HG03139 (cell line): ENCODE results near the gene GCNT4.

ENCODE experiments used
- ATAC-seq: cut with Tn5 transposase; IDR thresholded peaks from one replicate; pipeline ENCODE4 v1.9.1; 2021; ENCODE audit not compliant: unreplicated experiment

Gene GCNT4

DNA sequence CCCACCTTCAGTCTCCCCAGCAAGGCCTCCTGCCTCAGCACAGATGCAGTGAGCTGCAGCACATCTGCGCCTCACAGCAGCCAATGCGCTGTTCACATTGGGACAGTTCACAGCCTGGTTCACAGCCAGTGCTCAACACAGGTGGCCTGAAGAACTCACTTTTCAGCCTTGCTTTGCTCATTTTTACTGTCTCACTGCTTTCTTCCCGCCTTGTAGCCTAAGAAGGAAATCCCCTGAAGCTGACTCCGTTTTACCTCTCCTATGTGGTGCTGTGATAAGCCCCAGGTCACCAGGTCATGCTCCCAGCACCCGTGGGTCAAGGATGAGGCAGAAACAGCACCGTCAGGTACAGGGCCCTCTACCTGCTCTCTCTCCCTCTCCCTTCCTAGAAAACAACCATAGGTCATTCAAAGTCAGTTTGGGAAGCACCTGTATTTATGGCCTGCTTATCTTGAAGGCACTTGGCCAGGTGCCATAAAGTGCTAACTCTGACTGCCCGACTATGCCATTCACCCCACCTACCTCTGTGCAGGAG, 1.1 kb downstream of the GCNT4 start:
- no peak for ATAC-seq

DNA sequence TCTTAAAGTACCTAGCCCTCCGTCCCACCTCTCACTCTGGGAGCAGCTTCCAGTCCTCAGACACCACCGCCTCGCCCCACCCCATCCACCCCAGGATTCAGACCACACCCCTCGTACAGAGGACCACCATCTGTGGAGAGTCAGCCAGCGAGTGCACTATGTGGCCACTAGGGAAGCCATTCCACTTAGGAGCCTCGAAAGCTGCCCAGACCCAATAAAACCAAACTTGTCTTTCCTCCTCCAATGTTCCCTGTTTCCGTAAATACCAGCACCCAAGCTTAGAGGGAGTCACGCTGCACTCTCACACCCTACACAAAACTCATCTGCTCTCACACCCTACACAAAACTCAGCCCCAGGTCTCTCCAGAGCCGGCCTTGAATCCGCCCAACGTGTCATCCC, 1.9 kb downstream of the GCNT4 start:
- ATAC-seq = no peak

DNA sequence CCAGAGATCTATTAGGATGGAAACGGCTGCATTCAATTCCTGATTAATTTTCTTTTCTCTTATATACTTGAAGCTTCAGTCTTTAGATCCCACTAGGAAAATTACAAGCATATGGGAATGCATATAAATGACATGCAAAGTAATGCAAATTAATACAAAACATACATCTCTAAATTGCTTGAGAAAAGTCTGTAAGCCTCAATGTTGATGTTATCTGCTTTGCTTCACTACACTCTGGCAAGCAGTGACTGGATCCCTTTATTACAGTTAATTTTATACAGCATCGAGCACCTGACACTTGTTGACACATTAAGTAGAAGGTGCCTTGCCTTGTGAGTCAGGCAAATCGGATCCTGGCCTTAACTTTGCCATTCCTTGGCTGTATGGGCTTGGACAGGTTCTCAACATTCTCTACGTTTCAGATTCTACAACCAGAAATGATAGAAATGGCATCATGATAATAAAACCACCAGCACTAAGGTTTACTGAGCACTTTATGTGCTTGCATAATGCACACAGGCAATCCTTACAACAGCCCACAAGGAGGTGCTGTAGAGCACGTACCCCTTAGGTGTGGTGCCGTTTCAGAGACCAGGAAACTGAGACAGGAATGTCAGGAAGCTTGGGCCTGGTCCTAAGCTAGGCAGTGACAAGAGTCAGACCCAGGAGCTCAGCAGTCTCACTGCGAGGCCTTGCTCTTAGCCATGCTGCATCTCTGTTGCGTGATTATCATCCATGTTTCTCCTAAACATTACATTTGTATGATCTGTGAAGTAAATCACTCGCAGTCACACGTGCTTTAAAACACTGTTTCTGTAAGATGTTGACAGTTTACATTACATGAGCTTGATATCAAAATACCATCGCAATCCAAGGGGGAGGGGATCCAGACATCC, 2.7 kb downstream of the GCNT4 start:
- no peak for ATAC-seq

DNA sequence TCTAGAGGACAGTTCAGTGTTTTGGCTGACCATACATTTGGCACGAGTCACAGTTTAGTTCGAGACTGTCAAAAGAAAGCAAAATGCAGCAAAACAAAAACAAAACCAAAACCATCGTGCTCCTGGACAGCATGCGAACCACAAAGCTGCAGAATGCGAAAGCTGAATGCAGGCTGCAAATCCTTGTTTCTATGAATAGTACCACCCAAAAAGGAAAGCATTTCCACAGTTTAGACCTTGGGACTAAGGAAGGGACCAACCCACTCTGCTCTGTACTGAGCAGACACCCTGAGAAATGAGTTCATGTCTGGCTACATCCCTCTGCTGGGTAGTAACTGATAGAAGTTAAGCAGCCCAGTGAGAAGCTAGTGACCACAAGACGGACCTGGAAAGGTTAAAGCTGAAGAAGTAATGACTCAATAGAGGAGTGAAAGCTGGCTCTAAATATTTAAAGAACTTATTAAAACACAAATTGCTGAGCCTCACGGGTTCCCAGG, 3.9 kb downstream of the GCNT4 start:
- peak; percentile 39 for ATAC-seq

DNA sequence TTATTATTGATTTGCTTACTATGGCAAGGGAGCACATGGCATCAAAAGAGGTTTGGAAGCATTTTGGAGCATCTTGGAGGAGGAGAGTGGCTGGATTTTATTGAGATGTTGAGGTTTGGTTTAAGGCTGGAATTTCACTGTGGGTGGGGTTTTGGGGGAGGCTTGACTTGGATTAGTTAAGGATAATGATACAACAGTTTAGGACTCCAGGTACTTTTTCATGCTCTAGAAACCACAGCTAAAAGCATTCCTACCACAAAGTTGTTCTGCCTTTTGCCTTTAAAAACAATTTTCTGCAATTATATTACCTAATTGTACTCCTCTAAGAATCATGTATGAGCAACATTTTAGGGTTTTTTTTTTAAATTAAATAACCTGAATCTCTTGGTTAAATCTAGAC, 5.0 kb downstream of the GCNT4 start:
- ATAC-seq = no peak

DNA sequence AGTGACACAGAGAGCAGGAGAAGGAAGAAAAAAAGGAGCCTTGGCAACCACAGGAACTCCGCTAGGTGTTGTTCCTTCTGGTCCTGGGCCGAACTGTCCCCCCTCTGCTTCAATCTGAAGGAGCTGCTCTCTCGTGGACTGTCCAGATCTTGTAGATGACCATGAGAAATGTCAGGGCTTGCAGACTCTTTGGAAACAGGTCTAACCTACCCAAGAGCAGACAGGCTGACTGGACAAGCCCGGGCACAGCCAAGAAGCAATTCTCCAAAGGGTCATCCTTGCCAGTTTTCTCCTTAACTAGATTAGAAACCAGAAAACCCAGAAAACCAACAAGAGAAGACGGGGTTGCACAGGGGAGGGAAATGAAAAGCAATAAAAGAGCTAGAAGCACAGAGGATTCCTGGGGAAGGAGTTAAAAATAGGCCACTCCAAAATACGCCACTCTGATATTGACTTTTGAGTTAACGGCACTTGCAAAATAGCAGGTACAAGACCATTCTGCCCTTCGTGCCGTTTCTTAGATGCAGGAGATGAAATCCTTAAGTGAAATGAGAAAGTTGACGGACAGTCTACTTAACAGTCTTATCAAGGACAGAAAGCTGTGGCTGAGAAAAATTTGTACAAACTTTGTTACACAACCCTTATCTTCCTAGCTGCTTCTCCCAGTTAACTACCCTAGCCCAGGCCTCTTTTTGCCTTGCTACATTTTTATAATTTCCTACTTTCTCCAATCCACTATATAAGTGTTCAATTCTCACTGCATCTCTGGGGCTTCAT, 5.8 kb downstream of the GCNT4 start:
- ATAC-seq = no peak

DNA sequence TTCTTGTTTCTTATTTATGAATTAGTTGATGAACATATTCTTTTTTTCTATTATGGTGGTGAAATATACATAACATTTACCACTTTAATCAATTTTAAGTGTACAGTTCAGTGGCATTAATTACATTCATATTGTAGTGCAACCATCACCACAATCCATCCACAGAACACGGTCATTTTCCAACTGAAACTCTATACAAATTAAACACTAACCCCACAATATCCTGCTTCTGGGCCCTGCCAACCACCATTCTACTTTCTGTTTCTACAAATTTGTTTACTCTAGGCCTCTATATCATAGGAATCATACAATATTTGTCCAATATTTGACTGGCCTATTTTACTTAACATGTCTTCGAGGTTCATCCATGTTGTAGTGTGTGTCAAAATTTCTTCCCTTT, 7.3 kb downstream of the GCNT4 start:
- no peak for ATAC-seq

DNA sequence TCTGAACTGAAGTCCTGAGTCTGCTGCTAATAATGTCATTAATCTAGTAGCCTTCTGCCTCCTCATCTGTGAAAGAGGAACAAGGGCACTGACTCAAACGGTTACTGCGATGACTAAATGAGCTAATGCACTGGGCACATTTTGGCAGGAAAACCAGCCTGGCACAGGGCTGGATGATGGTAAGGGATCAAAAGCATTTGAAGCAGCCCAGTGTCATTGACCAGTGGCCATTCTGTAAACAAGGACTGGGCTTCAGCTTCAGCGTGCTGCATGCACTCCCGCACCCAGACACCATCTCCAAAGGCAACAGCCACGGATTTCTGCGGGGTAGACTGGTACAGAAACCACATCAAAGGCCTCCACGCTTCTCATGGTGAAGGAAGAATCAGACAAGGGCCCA, 8.0 kb downstream of the GCNT4 start:
- ATAC-seq = no peak

DNA sequence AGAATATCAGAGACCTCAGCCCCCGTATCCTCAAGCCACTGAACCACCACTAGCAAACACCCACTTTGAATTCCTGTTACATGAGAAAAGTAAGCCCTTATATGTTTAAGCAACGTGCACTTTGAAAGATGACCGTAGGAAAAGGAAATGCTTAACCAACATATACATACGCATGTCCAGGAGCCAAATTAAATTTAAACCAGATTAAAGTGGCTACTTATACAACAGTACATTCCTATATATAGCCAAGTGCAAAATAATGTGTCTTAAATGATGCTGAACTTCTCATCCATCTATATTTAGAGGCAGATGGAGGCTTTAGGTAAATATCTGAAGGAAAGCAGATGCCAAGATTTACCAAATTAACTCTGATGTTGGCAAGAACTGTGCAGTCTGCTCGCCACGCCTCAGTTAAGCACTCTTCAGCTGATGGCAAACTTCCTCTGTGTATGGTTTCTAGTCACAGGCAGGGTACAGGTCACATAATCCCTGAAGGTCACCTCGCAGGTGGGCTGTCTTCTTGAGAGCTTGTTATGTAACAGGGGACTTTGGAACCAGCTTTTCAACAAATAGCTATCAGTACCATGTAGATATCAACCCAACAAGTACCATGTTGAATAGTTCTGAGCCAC, 8.6 kb downstream of the GCNT4 start:
- no peak for ATAC-seq

DNA sequence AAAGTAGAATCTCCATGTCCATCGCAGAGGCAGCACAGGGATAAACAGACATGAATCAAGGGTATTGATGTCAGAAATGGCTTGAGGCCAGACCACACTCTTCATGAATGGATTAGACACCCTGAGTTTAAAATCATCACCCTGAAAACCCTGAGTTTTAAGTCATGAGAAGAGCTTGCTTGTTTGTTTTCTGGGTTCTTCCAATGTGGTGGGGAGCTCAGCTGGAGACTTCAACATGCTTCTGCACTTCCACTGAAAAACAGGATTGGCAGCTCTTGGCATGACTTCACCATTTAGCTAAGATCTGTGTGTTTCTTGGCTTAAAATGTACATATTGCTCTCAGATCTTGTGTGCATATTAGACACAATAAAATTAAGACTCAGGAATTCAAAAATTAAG, 9.8 kb downstream of the GCNT4 start:
- ATAC-seq = no peak

DNA sequence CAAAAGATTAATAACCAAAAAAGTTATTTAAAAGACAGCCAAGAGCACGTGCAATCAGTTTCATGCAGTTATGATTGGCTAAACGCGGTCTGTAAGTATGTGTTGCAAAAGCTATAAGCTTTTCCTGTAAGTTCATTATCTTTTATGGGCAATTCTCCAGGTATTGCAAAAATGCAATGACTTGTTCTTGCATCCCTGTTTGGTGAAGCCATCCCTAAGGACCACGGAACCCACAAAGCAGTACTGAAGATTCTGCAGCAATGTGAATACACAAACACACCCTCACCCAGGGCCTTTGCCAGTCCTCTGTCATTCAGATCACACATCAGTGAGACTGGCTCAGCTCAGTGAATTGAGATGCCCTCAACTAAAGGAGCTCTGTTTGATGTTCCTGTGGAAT, 11.4 kb downstream of the GCNT4 start:
- ATAC-seq = no peak

DNA sequence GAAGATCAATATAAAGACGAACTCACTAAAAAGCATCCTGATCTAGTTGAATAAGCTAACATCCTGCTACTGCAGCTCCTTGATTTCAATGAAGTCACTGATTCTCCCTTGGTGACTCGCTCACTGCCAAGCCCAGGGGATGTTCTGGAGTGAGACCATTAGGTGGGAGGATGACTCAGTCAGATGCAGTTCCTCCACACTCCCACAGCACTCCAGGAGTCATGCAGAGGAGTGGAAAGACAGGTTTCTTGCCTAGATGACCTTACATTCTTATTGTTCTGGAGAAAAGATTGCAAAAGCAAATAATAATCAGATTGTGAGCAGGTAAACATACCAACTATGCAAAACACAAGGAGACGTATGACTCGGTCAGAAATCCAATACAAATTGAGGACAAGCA, 15.3 kb downstream of the GCNT4 start:
- ATAC-seq = no peak

DNA sequence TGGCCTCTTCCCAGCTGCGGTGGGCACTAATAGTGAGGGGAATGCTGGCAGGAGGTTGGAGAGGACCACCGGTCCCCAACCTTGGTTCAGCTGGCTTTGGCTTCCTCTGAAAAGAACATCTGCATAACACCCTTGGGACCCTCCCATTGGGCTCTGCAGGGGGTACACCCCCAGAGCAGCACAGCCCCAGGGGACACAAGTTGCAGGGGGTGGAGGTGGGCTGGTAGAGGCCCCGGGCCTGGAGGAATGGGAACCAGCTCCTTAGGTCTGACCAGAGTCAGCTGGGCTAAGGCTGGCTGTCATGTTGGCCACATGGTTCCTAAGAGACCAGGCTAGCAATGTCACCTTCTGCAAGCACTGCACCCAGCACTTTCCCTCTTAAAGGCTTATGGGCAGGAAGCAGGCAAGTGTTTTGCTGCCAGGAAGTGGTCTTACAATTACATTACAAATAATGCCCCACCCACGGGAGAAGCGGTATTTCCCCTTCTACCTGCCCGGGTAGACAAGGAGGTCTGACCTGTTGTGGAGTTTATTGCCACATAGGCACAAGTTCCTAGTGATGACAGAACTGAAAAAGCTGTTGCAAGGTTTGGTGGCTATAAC, 18.1 kb downstream of the GCNT4 start:
- ATAC-seq = no peak

DNA sequence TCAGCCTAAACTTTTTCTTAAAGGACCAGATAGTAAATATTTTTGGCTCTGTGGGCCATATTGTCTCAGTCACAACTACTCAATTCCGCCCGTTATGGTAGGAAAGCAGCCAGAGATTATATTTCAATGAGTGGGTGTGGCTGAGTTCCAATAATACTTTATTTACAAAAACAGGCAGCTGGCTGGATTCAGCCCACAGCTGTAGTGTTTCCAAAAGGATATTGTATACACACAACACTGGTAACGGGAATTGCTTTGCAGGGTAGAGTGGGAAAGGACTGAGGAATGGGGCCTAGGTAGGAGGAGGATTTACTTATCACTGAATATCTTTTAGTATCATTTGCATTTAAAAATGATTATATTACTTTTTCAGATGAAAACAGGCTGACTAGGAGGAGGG, 21.0 kb downstream of the GCNT4 start:
- no peak for ATAC-seq

DNA sequence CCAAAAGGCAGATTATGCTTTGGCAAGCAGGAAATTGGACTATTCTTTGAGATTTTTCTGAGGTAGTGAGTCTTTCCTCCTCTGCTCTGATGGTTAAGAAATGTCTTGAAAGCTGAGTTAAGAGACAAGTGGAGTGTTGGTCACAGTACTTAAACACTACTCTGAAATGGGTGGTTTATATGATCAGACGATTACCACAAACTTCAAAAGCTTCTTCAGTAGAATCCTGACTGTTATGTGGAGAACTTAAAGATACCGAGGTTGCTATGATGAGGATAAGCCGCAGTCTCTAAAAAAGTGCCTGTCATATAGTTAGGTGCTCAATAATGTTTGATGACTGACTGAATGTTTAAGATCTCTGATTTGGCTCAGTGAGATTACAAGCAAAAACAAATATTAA, 24.3 kb downstream of the GCNT4 start:
- no peak for ATAC-seq

DNA sequence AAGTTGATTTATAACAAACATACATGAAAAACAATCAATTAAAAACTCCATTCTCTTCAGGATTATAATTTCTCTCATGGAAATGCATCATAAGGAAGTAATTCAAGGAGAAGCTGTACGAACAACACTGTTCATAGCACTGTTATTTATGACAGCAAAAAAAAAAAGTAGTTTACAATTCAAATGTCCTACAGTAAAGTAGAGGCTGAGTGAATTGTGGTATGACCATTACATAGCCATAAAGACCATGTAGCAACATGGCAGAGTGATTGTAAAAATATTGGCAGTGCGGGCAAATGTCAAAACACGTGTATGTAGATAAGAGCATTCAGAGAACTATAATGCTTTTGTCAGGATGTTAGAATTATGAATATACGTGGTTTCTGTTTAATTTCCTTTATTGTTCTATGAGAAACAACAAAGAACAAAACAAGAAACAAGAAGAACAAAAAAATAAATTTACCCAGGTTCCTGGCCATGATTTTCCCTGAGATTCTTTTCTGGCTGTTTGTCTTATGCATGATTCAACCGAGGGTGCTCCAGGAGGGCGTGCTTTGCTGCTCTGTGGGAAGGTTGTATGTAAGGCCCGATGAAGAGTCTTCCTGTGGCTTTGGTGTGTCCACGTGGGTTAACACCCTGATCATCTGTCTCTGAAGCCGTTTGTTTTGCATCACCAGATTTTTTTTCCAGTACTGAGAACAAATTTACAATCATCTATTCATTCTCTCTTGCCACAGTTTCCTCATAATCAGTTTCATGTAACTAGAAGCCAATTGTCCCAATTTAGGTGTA, 28.8 kb downstream of the GCNT4 start:
- ATAC-seq = no peak

DNA sequence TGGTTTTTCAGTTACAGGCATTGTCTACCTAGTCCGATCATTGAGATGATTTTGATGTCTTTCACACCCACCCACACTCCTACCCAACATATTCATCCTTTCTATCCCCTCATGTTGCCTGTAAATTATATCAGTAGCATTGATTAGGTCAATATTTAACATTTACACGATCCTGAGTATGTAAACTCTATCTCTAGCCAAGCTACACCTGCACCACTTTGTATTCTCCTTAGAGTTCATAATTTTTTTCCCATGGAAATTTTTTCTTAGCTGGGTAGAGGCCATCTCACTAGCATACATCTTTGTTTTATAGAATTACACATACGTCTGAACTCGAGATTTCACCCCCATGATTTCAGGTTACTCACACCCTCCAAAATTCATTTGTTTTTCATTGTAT, 30.6 kb downstream of the GCNT4 start:
- ATAC-seq = no peak

DNA sequence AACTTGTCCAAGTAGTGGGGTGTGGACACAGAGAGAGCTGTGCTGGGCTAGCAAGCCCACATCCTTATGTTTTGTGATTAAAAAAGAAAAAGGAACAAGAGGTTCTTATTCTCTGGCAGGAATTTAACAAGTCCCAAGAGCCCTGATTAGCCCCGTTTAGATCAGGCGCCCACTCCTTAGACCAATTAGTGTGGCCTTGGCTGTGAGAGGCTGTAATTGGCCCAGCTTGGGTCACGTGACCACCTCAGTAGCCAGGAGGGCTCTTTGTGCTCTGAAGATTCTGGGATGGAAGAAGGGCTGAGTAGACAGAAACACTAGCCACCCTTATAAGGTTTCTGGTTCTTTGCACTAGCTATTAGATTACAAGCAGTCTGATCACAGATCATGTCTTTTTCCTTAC, 31.1 kb downstream of the GCNT4 start:
- ATAC-seq = no peak

DNA sequence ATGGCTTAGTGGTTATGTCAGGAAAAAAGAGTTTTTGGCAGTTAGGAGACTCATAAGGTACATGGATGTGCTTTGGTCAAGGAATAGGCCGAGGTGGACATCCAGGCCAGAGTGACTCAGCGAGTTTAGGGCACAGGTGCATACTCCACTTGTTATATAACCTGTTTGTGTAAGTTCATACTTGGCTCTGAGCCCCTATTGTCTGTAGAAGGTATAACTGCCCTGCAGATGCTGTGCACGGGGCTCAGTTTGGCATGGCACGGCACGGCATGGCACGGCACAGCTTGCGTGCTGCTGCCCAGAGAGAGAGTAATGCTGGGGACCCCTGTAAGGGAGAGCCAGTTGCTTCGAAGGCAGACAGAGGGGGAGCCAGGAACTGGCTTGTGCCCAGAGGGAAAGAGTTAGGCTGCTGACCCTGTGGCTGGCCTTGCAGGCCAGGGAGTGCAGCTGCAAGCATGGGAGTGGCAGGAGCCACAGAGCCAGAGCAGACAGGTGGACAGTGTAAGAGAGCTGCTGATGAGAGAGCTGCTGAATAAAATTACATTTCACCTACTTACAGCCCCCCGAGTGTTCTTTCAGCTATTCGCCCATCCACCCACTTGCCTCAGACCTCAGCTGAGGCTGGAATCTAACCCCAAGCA, 32.2 kb downstream of the GCNT4 start:
- no peak for ATAC-seq
